GM19043 (cell line): ENCODE results near the gene AARS2.

Source experiments
- ATAC-seq: cut with Tn5 transposase; IDR thresholded peaks from one replicate; pipeline ENCODE4 v1.9.1; 2021; ENCODE audit warnings: low read depth; ENCODE audit not compliant: unreplicated experiment

Gene AARS2

GRCh38 chr6:44251576-44252524 lies 61.3 kb downstream of the AARS2 start:
- ATAC-seq: no peak

DNA sequence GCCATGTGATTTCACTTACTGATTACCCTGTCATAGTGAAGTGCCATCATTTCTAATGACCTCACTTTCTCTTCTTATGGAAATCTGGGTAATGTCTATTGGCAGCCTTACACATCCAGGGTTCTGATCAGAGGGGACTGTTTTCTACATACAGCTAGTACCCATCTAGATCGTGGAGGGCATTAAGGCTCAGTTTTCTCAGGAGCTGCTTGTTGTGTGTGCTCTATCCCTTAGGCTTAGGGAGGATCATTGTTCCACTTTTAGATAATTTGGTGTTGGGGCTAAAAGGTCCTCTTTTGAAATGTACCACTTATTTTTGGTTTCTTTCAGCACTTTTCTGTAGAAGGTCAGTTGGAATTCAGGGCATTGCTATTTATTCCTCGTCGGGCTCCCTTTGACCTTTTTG lies 62.4 kb downstream of the AARS2 start:
- no peak for ATAC-seq

GRCh38 chr6:44250067-44250717 lies 63.0 kb downstream of the AARS2 start:
- ATAC-seq: no peak
